HEK293 (cell line): ENCODE results near the gene RAI14.

Experiments used
- BCL11B ChIP-seq: fragments of 450-650 bp; formaldehyde crosslinking; IDR thresholded peaks from 2 replicates; pipeline ENCODE4 v1.5.1; 2016; ENCODE audit warnings: low read depth, missing biosample characterization, missing genetic modification characterization
- CTCF ChIP-seq: fragments of 450-650 bp; formaldehyde crosslinking; IDR thresholded peaks from 2 replicates; pipeline ENCODE4 v1.5.1; 2016; ENCODE audit warnings: missing biosample characterization, missing genetic modification characterization
- PRDM10 ChIP-seq: fragments of 450-650 bp; formaldehyde crosslinking; IDR thresholded peaks from 2 replicates; pipeline ENCODE4 v1.5.1; 2016; ENCODE audit warnings: missing biosample characterization, missing genetic modification characterization

- no peak for TF ChIP-seq CTCF (tag by site-specific recombination)
- no peak for TF ChIP-seq PRDM10 (tag by site-specific recombination)
- TF ChIP-seq BCL11B (tag by site-specific recombination), result no peak
These were observed 95.9 kb downstream of the RAI14 start for GRCh38 chr5:34751807-34752736.
